Fibroblast of skin of back (primary cell): ENCODE measurements around the gene PERP.
"Not testable (repeated sequence)": the region's sequence is repeated elsewhere in the genome, so short reads cannot be mapped to it uniquely, and the experiment has no call there.

Experiments
- DNase-seq: peaks from one replicate; pipeline ENCODE4 v3.0.0-alpha.2; 2013

The PERP gene

GRCh38 chr6:138105446-138105845 is 1.8 kb downstream of the PERP start:
- no peak for DNase-seq

- DNase-seq: no peak
Measured at GRCh38 chr6:138104618-138105213, 2.5 kb downstream of the PERP start.

GRCh38 chr6:138103871-138104270 is 3.3 kb downstream of the PERP start:
- no peak for DNase-seq

- peak; percentile 64 for DNase-seq
Measured at GRCh38 chr6:138101946-138102731, 5.1 kb downstream of the PERP start.

GRCh38 chr6:138099832-138100231 is 7.4 kb downstream of the PERP start:
- peak; percentile 68 for DNase-seq

GRCh38 chr6:138098306-138098705 is 8.9 kb downstream of the PERP start:
- DNase-seq: no peak

- no peak for DNase-seq
Measured at GRCh38 chr6:138094260-138094659, 13.0 kb downstream of the PERP start.

- DNase-seq: no peak
Measured at GRCh38 chr6:138093632-138094031, 13.6 kb downstream of the PERP start.

- DNase-seq: no peak
Measured at GRCh38 chr6:138092686-138093085, 14.5 kb downstream of the PERP start.

- DNase-seq: no peak
Measured at GRCh38 chr6:138089325-138089724, 17.9 kb downstream of the PERP start.

- peak; percentile 89 for DNase-seq
Measured at GRCh38 chr6:138088326-138088762, 18.9 kb downstream of the PERP start.

- no peak for DNase-seq
Measured at GRCh38 chr6:138087593-138088325, 19.5 kb downstream of the PERP start.

- DNase-seq: no peak
Measured at GRCh38 chr6:138086573-138087196, 20.5 kb downstream of the PERP start.

GRCh38 chr6:138085839-138086222 is 21.4 kb downstream of the PERP start:
- no peak for DNase-seq

GRCh38 chr6:138084904-138085838 is 22.0 kb downstream of the PERP start:
- DNase-seq: no peak

- DNase-seq: no peak
Measured at GRCh38 chr6:138082232-138082631, 25.0 kb downstream of the PERP start.

- DNase-seq: not testable (repeated sequence)
Measured at GRCh38 chr6:138079556-138079955, 27.7 kb downstream of the PERP start.

- DNase-seq: no peak
Measured at GRCh38 chr6:138078491-138078890, 28.7 kb downstream of the PERP start.

- DNase-seq: no peak
Measured at GRCh38 chr6:138073264-138073663, 34.0 kb downstream of the PERP start.

- peak; percentile 15 for DNase-seq
Measured at GRCh38 chr6:138063726-138064125, 43.5 kb downstream of the PERP start.

- DNase-seq: no peak
Measured at GRCh38 chr6:138054982-138055381, 52.2 kb downstream of the PERP start.

GRCh38 chr6:138052783-138053182 is 54.4 kb downstream of the PERP start:
- DNase-seq: no peak
